C4-2B (cell line): Measurements from ENCODE around the gene SPATA13.

Experiments
- CTCF ChIP-seq: fragments of 450-650 bp; conservative IDR thresholded peaks from 2 replicates; pipeline ENCODE4 v1.5.1; 2017; ENCODE audit warnings: mild to moderate bottlenecking
- ZFX ChIP-seq: fragments of 450-650 bp; IDR thresholded peaks from 2 replicates; pipeline ENCODE4 v1.6.1; 2017

- no peak for TF ChIP-seq CTCF
- no peak for TF ChIP-seq ZFX
Observed at GRCh38 chr13:24287748-24288287, 127.3 kb downstream of the SPATA13 start.
